Keratinocyte (primary cell): Measurements from ENCODE around the gene RASGRF2. TPM values are rescaled to one million over a fixed set of nuclear protein-coding genes. Genes with fewer than 3 reads are reported as not detected.

Experiments
- DNase-seq: peaks from one replicate; pipeline ENCODE4 v3.0.0-alpha.2; 2011; ENCODE audit warnings: low read depth, missing footprints, low spot score
- FAIRE-seq: peaks from 2 replicates; lab custom pipeline; 2011; peaks lifted over from hg19 to GRCh38; lab: Jason Lieb, UNC
- H2AFZ ChIP-seq: 2 replicates; pipeline ENCODE4 v1.6.0; 2012; ENCODE audit warnings: low read length, control low read depth, inconsistent platforms; ENCODE audit not compliant: control insufficient read depth
- H3K27ac ChIP-seq: 2 replicates; pipeline ENCODE4 v1.5.1; 2011; ENCODE audit warnings: low read length; ENCODE audit not compliant: control insufficient read depth, insufficient read depth
- H3K27me3 ChIP-seq: 3 replicates; pipeline ENCODE4 v1.6.0; 2011; ENCODE audit warnings: low read length; ENCODE audit not compliant: control insufficient read depth, insufficient read depth; ENCODE audit errors: extremely low read depth
- H3K36me3 ChIP-seq, 2 experiments: 2 replicates in 1 of 2; 3 replicates in 1 of 2; pipeline ENCODE4 v1.5.1; 2011; ENCODE audit warnings: low read length in 2 of 2, mild to moderate bottlenecking in 1 of 2; ENCODE audit not compliant: control insufficient read depth in 2 of 2, insufficient read depth in 2 of 2; ENCODE audit errors: extremely low read depth in 1 of 2
- H3K4me1 ChIP-seq: 3 replicates; pipeline ENCODE4 v1.5.1; 2011; ENCODE audit warnings: low read length; ENCODE audit not compliant: control insufficient read depth, insufficient read depth; ENCODE audit errors: extremely low read depth
- H3K4me2 ChIP-seq: 3 replicates; pipeline ENCODE4 v1.6.0; 2011; ENCODE audit warnings: low read depth, low read length; ENCODE audit not compliant: control insufficient read depth, insufficient read depth; ENCODE audit errors: extremely low read depth
- H3K4me3 ChIP-seq, 3 experiments: fragments of 200-600 bp in 1 of 3; sonication (generic) in 1 of 3; 2 replicates in 2 of 3; 3 replicates in 1 of 3; pipeline ENCODE4 v1.5.1; 2011 to 2016; ENCODE audit warnings: low read length in 3 of 3, mild to moderate bottlenecking in 3 of 3, control low read depth in 2 of 3, inconsistent platforms in 1 of 3, low read depth in 1 of 3, mixed read lengths in 1 of 3, mixed run types in 1 of 3, moderate library complexity in 1 of 3; ENCODE audit not compliant: control insufficient read depth in 2 of 3, insufficient read depth in 2 of 3; ENCODE audit errors: extremely low read depth in 1 of 3
- H3K79me2 ChIP-seq: 2 replicates; pipeline ENCODE4 v1.6.0; 2012; ENCODE audit warnings: low read length; ENCODE audit not compliant: control insufficient read depth, insufficient read depth
- H3K9ac ChIP-seq: 3 replicates; pipeline ENCODE4 v1.6.0; 2011; ENCODE audit warnings: low read length; ENCODE audit not compliant: control insufficient read depth, insufficient read depth; ENCODE audit errors: extremely low read depth
- H3K9me1 ChIP-seq: 3 replicates; pipeline ENCODE4 v1.6.0; 2011; ENCODE audit warnings: low read length; ENCODE audit not compliant: control insufficient read depth, insufficient read depth; ENCODE audit errors: extremely low read depth
- H3K9me3 ChIP-seq: 2 replicates; pipeline ENCODE4 v1.5.1; 2012; ENCODE audit warnings: low read depth, low read length; ENCODE audit not compliant: control insufficient read depth
- H4K20me1 ChIP-seq: 3 replicates; pipeline ENCODE4 v1.6.0; 2011; ENCODE audit warnings: low read length; ENCODE audit not compliant: control insufficient read depth, insufficient read depth; ENCODE audit errors: extremely low read depth
- CTCF ChIP-seq, 3 experiments: IDR thresholded peaks in 1 of 3; conservative IDR thresholded peaks in 1 of 3; optimal IDR thresholded peaks in 1 of 3; 2 replicates in 2 of 3; 3 replicates in 1 of 3; pipeline versions ENCODE3 to v1.5.1; 2011; ENCODE audit warnings: low read length in 3 of 3, mild to moderate bottlenecking in 3 of 3, moderate library complexity in 2 of 3, control low read depth in 1 of 3, inconsistent platforms in 1 of 3; ENCODE audit not compliant: insufficient read depth in 2 of 3; ENCODE audit errors: extremely low read depth in 1 of 3
- EZH2 ChIP-seq: IDR thresholded peaks from one replicate; pipeline ENCODE4 v1.6.1; 2012; ENCODE audit warnings: inconsistent platforms, mild to moderate bottlenecking, low read length, moderate library complexity
- dilution Hi-C: fragments of 300-500 bp; cut with MboI; formaldehyde crosslinking; loops from one replicate; pipeline ENCODE4 v1.7.0; 2020; ENCODE audit warnings: low sequenced_read_pairs; ENCODE audit not compliant: extremely low pct_ligation_motif_present
- polyA plus RNA-seq, 5 experiments: library from polyadenylated mRNA; depleted of rRNA in 3 of 5; stranded (reverse) in 3 of 5; stranded (forward) in 1 of 5; unstranded in 1 of 5; fragments of >200 nt; gene quantifications; 1 replicate in 1 of 5; 2 replicates in 3 of 5; 3 replicates in 1 of 5; pipeline versions ENCODE4 v1.2.1 to v1.2.3, GENCODE V29; 2011 to 2012; ENCODE audit warnings: missing spikeins in 2 of 5, low read depth in 1 of 5, low replicate concordance in 1 of 5

RASGRF2 gene
- polyA plus RNA-seq, 1 donor (not counting 4 experiments of a cell fraction or from before 2014, with no cell fraction given), result 0.03 TPM

GRCh38 chr5:81249240-81249639 is 289.1 kb downstream of the RASGRF2 start:
- no peak overlapping the region for H3K4me2 ChIP-seq
- H4K20me1 ChIP-seq, result peaks cover 4% of the 10 kb centered on the region
- TF ChIP-seq EZH2 (no peak), CTCF (optimal IDR thresholded peaks at IDR 0.05 in 1 of 3, IDR thresholded peaks at IDR 0.05 in 1 of 3, conservative IDR thresholded peaks at IDR 0.05 in 1 of 3; ENCODE audit: extremely low read depth in 1 of 3, insufficient read depth in 2 of 3, low read length in 3 of 3) (no peak)
- dilution Hi-C loops, result no loop called here
- no peak for DNase-seq
- no peak overlapping the region for H2AFZ ChIP-seq
- FAIRE-seq, result no peak
- H3K79me2 ChIP-seq, result no peaks in the 10 kb centered on the region
- no peaks in the 10 kb centered on the region for H3K9me3 ChIP-seq
- H3K9me1 ChIP-seq, result no peaks in the 10 kb centered on the region
- no peak overlapping the region for H3K4me3 ChIP-seq
- H3K4me1 ChIP-seq, result peaks cover 10% of the 10 kb centered on the region
- H3K27me3 ChIP-seq, result no peaks in the 10 kb centered on the region
- no peak overlapping the region for H3K27ac ChIP-seq
- H3K9ac ChIP-seq, result no peak overlapping the region
- H3K36me3 ChIP-seq, result no peaks in the 10 kb centered on the region

DNA sequence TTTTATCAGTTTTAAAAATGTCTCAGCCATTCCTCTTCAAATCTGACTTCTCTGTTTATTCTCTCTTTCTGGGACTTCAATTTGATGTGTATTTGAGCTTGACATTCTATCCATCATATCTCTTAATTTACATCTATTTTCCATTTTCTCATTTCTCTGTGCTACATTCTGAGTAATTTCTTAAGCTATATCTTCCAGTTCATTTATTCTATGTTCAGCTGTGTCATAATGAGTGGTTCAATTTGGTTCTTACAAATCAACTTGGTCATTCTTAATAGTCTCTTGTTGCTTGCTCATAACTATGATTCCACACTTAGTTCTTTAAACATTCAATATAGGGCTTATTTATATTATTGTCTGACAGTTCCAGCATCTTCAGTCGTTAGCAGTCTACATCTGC is 289.8 kb downstream of the RASGRF2 start:
- dilution Hi-C loops, result no loop called here
- Histone ChIP-seq H2AFZ (no peak overlapping the region), H3K9me3 (no peaks in the 10 kb centered on the region), H3K4me2 (no peak overlapping the region), H3K9ac (no peak overlapping the region), H3K27ac (no peak overlapping the region), H3K9me1 (no peaks in the 10 kb centered on the region), H3K27me3 (no peaks in the 10 kb centered on the region), H3K4me1 (peaks cover 12% of the 10 kb centered on the region), H3K36me3 (no peaks in the 10 kb centered on the region), H4K20me1 (peaks cover 4% of the 10 kb centered on the region), H3K79me2 (no peaks in the 10 kb centered on the region), H3K4me3 (no peak overlapping the region)
- FAIRE-seq, result no peak
- TF ChIP-seq CTCF (optimal IDR thresholded peaks at IDR 0.05 in 1 of 3, IDR thresholded peaks at IDR 0.05 in 1 of 3, conservative IDR thresholded peaks at IDR 0.05 in 1 of 3; ENCODE audit: extremely low read depth in 1 of 3, insufficient read depth in 2 of 3, low read length in 3 of 3) (no peak), EZH2 (no peak)
- DNase-seq, result no peak
